ENCODE measurements around the gene ABHD18.
"Not testable (repeated sequence)": the region's sequence is repeated elsewhere in the genome, so short reads cannot be mapped to it uniquely, and the experiment has no call there.

Gene ABHD18

DNA sequence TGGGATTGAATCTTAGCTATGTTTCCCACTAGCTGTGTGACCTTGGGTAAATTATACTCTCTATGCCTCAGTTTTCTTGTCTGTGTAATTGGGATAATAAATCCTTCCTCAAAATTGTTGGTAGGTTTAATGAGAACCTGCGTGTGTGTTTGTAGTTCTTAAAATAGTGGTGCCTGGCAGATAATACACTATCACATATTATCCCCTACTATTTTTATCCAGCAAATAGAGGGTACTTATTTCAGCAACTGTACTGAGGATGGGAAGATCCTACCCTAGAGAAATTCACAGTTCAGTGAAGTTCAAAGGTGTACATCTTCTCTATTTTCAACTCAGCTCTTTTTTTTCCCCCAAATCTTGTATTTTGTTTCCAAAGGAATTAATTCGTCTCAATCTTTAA lies 17.2 kb downstream of the ABHD18 start:
- DNase-seq (ENCODE audit: extremely low read depth, insufficient read length), result no peak
- Histone ChIP-seq H3K4me3 (replicated peaks; ENCODE audit: low read depth, low read length) (no peak overlapping the region), H3K36me3 (ENCODE audit: control insufficient read depth, insufficient read depth, low read length) (no peaks in the 10 kb centered on the region), H3K27me3 (replicated peaks; ENCODE audit: control insufficient read depth, insufficient read depth, low read length) (no peaks in the 10 kb centered on the region)
- TF ChIP-seq, protein P1, sequence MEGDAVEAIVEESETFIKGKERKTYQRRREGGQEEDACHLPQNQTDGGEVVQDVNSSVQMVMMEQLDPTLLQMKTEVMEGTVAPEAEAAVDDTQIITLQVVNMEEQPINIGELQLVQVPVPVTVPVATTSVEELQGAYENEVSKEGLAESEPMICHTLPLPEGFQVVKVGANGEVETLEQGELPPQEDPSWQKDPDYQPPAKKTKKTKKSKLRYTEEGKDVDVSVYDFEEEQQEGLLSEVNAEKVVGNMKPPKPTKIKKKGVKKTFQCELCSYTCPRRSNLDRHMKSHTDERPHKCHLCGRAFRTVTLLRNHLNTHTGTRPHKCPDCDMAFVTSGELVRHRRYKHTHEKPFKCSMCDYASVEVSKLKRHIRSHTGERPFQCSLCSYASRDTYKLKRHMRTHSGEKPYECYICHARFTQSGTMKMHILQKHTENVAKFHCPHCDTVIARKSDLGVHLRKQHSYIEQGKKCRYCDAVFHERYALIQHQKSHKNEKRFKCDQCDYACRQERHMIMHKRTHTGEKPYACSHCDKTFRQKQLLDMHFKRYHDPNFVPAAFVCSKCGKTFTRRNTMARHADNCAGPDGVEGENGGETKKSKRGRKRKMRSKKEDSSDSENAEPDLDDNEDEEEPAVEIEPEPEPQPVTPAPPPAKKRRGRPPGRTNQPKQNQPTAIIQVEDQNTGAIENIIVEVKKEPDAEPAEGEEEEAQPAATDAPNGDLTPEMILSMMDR (IDR thresholded peaks at IDR 0.05; ENCODE audit: insufficient read depth, low read length, poor library complexity, severe bottlenecking), result no peak

DNA sequence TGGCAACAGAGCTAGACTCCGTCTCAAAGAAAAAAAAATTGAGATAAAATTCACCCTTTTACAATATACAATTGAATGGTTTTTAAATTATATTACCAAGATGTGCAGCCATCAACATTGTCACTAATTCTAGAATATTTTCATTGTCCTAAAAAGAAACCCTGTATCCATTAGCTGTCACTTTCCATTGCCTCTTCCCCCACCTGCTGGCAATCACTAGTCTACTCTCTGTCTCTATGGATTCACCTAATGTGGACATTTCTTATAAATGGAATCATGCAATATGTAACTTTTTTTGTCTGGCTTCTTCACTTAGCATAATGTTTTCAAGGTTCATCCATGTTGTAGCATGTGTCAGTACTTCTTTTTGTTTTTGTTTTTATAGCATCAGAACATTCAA lies 20.8 kb downstream of the ABHD18 start:
- TF ChIP-seq, protein P1 (IDR thresholded peaks at IDR 0.05; ENCODE audit: insufficient read depth, low read length, poor library complexity, severe bottlenecking), result no peak
- Histone ChIP-seq H3K36me3 (ENCODE audit: control insufficient read depth, insufficient read depth, low read length) (no peaks in the 10 kb centered on the region), H3K4me3 (replicated peaks; ENCODE audit: low read depth, low read length) (no peak overlapping the region), H3K27me3 (replicated peaks; ENCODE audit: control insufficient read depth, insufficient read depth, low read length) (no peaks in the 10 kb centered on the region)
- DNase-seq (ENCODE audit: extremely low read depth, insufficient read length), result no peak

DNA sequence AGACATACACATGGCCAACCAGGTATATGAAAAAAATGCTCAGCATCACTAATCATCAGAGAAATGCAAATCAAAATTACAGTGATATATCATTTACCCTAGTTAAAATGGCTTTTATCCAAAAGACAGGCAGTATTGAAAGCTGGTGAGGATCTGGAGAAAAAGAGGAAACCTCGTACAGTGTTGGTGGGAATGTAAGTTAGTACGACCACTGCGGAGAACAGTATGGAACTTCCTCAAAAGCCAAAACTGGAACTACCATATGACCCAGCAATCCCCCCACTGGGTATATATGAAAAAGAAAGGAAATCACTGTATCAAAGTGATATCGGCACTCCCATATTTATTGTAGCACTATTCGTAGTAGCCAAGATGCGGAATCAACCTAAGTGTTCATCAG lies 23.4 kb downstream of the ABHD18 start:
- Histone ChIP-seq H3K36me3 (ENCODE audit: control insufficient read depth, insufficient read depth, low read length) (no peaks in the 10 kb centered on the region), H3K4me3 (replicated peaks; ENCODE audit: low read depth, low read length) (no peak overlapping the region), H3K27me3 (replicated peaks; ENCODE audit: control insufficient read depth, insufficient read depth, low read length) (no peaks in the 10 kb centered on the region)
- no peak for DNase-seq (ENCODE audit: extremely low read depth, insufficient read length)
- TF ChIP-seq, protein P1 (IDR thresholded peaks at IDR 0.05; ENCODE audit: insufficient read depth, low read length, poor library complexity, severe bottlenecking), result no peak

DNA sequence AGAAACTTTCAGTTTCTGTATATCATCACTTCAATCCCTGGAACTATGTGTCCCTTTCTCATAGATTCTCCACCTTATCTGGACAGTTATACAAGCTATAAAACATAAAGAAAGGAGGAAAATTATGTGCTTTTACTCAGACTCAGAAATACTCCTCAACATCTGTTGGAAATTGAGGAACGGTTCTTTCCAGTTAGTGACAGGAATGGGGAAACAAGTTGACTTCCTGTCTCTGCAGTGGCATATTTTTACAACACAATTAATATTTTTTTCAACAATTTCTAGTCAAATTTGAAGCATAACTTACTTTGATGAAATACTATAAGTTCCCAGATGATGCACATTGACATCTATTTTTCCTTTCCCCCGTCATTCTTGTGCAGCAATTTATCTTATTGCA lies 27.9 kb downstream of the ABHD18 start:
- TF ChIP-seq, protein P1 (IDR thresholded peaks at IDR 0.05; ENCODE audit: insufficient read depth, low read length, poor library complexity, severe bottlenecking), result no peak
- H3K4me3 ChIP-seq (replicated peaks; ENCODE audit: low read depth, low read length), result no peak overlapping the region
- DNase-seq (ENCODE audit: extremely low read depth, insufficient read length), result no peak
- no peaks in the 10 kb centered on the region for H3K27me3 ChIP-seq (replicated peaks; ENCODE audit: control insufficient read depth, insufficient read depth, low read length)
- H3K36me3 ChIP-seq (ENCODE audit: control insufficient read depth, insufficient read depth, low read length), result no peaks in the 10 kb centered on the region

DNA sequence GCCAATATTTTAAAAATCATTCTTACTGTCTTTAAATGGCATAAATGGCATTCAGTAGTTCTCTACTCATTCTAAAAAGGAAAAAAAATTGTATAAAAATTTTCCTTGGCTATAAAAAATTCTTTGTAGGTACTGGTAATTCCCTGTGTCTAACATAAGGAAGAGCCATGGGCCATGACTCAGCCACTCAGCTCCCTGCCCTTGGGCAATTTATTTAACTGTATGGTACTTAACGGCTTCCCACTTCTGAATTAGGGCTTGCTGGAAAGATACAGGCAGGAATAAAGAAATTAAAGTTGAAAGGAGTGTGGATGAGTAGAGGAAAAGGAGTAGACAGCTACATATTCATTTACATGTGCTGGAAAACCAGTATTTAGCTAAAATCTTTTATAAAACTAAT lies 30.6 kb downstream of the ABHD18 start:
- no peak overlapping the region for H3K4me3 ChIP-seq (replicated peaks; ENCODE audit: low read depth, low read length)
- DNase-seq (ENCODE audit: extremely low read depth, insufficient read length), result no peak
- TF ChIP-seq, protein P1 (IDR thresholded peaks at IDR 0.05; ENCODE audit: insufficient read depth, low read length, poor library complexity, severe bottlenecking), result no peak
- H3K27me3 ChIP-seq (replicated peaks; ENCODE audit: control insufficient read depth, insufficient read depth, low read length), result no peaks in the 10 kb centered on the region
- H3K36me3 ChIP-seq (ENCODE audit: control insufficient read depth, insufficient read depth, low read length), result no peaks in the 10 kb centered on the region

DNA sequence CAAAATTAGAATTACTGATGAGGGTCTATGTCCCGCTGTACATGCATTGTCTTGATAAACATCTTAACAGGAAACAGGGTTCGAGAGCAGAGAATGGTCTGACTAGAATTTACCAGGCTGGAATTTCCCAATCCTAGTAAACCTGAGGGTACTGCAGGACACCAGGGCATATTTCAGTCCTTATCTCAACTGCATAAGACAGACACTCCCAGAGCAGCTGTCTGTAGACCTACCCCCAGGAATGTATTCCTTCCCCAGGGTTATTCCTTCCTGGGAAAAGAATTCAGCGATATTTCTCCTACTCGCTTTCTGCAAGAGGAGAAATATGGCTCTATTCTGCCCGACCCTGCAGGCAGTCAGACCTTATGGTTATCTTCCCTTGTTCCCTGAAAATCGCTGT lies 31.3 kb downstream of the ABHD18 start:
- DNase-seq (ENCODE audit: extremely low read depth, insufficient read length); H3K27me3 ChIP-seq (replicated peaks; ENCODE audit: control insufficient read depth, insufficient read depth, low read length); H3K4me3 ChIP-seq (replicated peaks; ENCODE audit: low read depth, low read length); H3K36me3 ChIP-seq (ENCODE audit: control insufficient read depth, insufficient read depth, low read length): not testable (repeated sequence)
